A549 treated with AZD2906 at 1 μM for 4 hours (cell line): ENCODE measurements around the gene KATNAL1. TPM values are rescaled to one million over a fixed set of nuclear protein-coding genes. Genes with fewer than 3 reads are reported as not detected.

Experiments used
- total RNA-seq: library from RNA; stranded (reverse); fragments of 200-300 nt; extraction: Qiagen RNA extraction; gene quantifications from 5 replicates; pipeline ENCODE4 v1.2.3, GENCODE V29; 2022

Gene KATNAL1
- total RNA-seq, result 4.7 to 6.8 TPM (median 6.2 TPM) in 5 replicates

GRCh38 chr13:30307194-30307970, at the start of gene KATNAL1:
KATNAL1 (minus strand) TSS chr13:30307551; CDS start chr13:30283777, 23,774 bp downstream.

Other genes starting within 250 kb of the KATNAL1 start
- gene UBE2L5, start 114.9 kb upstream of the KATNAL1 start, total RNA-seq, result not detected in 5 replicates
- gene HMGB1, start 158.4 kb upstream of the KATNAL1 start, total RNA-seq, result 509 to 785 TPM (median 555 TPM) in 5 replicates